ENCODE measurements around the gene DPEP2NB. TPM values are rescaled to one million over a fixed set of nuclear protein-coding genes. Genes with fewer than 3 reads are reported as not detected.
"Not testable (repeated sequence)": the region's sequence is repeated elsewhere in the genome, so short reads cannot be mapped to it uniquely, and the experiment has no call there.

Gene DPEP2NB
- total RNA-seq, 1 experiment from 2014 or later, result not detected

GRCh38 chr16:68022728-68023537 lies 7.2 kb upstream of the DPEP2NB start, which contains the start of the genes DDX28 and DUS2:
Gene DDX28 (minus strand): TSS chr16:68023232. CDS start chr16:68023202, 30 bp downstream.
Gene DUS2 (plus strand): TSS chr16:68023284. CDS start chr16:68038024, 14,740 bp downstream.
- peak; percentile 82 for DNase-seq
- H3K36me3 ChIP-seq, result peaks cover 3% of the 10 kb centered on the region; the same call in 1 of the 2 replicates
- no peaks in the 10 kb centered on the region for H3K27me3 ChIP-seq
- peak within 1 kb of the TSS; percentile 91 for H3K4me3 ChIP-seq
- H3K9me3 ChIP-seq, result no peaks in the 10 kb centered on the region

DNA sequence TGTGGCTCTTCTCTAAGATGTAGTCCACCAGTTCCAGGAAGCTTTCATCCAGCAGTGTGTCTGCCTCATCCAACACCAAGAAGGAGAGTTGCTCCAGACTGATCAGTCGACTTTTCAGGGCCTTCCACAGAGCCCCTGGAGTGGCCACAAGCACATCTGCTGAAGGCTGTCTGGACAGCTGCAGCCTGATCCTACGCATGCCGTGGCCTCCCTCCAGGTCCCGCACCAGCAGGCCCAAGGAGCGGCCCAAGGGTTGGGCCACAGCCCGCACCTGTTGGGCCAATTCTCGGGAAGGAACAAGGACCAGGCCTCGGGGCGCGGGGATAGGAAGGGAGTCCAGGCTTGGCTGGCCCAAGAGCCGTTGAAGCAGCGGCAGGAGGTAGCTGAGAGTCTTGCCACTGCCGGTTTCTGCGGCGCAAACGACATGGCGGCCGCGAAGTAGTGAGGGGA lies 6.6 kb upstream of the DPEP2NB start:
- no peak for DNase-seq
- Histone ChIP-seq H3K4me3 (peak overlapping the region; percentile 91), H3K27me3 (no peaks in the 10 kb centered on the region), H3K36me3 (peaks cover 3% of the 10 kb centered on the region; the same call in 1 of the 2 replicates), H3K9me3 (no peaks in the 10 kb centered on the region)

DNA sequence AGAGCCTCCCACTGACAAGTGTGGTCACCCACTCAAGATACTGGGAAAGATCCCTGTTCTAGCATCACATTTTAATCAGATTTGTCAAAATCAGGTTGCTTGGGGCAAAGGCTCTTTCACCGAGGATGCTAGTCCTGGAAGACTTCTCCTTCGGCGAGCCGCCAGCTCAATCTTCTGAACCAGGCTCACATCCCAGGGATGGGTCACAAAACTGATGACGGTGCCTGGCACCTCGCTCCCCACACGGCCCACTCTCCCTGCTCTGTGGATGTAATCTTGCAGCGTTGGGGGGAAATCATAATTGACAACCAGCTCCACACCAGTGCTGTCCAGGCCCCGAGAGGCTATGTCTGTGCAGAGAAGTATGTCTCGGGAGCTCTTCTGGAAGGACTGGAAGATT lies 5.8 kb upstream of the DPEP2NB start:
- H3K27me3 ChIP-seq, result no peaks in the 10 kb centered on the region
- H3K9me3 ChIP-seq, result no peaks in the 10 kb centered on the region
- no peak overlapping the region; the same call in 1 of the 2 replicates for H3K4me3 ChIP-seq
- no peak for DNase-seq
- peaks cover 3% of the 10 kb centered on the region; the same call in 1 of the 2 replicates for H3K36me3 ChIP-seq

DNA sequence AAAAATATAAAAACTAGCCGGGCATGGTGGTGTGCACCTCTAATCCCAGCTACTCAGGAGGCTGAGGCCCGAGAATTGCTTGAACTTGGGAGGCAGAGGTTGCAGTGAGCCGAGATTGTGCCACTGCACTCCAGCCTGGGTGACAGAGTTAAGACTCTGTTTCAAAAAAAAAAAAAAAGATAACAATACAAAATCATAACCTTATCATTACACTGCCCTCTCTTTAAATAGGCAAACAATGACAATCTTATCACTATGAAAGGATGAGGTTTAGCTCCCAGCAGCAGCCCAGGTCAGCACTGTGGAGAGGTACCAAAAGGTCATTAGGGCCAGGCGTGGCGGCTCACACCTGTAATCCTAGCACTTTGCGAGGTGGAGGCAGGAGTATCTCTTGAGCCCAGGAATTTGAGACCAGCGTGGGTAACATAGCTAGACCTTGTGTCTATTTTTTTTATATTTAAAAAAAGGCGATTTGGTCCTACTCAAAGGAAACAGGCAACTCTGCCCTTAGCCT lies 3.5 kb upstream of the DPEP2NB start:
- no peak for DNase-seq

GRCh38 chr16:68013440-68013839 lies 2.3 kb downstream of the DPEP2NB start:
- no peak for DNase-seq
- no peak overlapping the region for H3K4me3 ChIP-seq
- H3K27me3 ChIP-seq, result no peaks in the 10 kb centered on the region
- no peaks in the 10 kb centered on the region for H3K36me3 ChIP-seq
- no peaks in the 10 kb centered on the region for H3K9me3 ChIP-seq

More for the DNA sequence above, 3.5 kb upstream of the DPEP2NB start:
- H3K27me3 ChIP-seq, result no peaks in the 10 kb centered on the region
- H3K9me3 ChIP-seq, result no peaks in the 10 kb centered on the region
- H3K4me3 ChIP-seq, result no peak overlapping the region
- peaks cover 3% of the 10 kb centered on the region; the same call in 1 of the 2 replicates for H3K36me3 ChIP-seq

DNA sequence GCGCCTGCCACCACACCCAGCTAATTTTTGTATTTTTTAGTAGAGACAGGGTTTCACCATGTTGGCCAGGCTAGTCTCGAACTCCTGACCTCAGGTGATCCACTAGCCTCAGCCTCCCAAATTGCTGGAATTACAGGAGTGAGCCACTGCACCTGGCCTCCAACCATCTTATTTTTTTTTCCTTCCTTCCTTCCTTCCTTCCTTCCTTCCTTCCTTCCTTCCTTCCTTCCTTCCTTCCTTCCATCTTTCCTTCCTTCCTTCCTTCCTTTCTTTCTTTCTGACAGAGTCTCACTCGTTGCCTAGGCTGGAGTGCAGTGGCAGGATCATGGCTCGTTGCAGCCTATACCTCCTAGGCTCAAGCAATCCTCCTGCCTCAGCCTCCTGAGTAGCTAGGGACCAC lies 5.8 kb downstream of the DPEP2NB start:
- H3K27me3 ChIP-seq, result not testable (repeated sequence)

GRCh38 chr16:68009157-68009735 lies 6.5 kb downstream of the DPEP2NB start:
- H3K4me3 ChIP-seq, result no peak overlapping the region
- H3K27me3 ChIP-seq, result no peaks in the 10 kb centered on the region
- DNase-seq, result no peak
- no peaks in the 10 kb centered on the region for H3K9me3 ChIP-seq
- H3K36me3 ChIP-seq, result no peaks in the 10 kb centered on the region

More for the DNA sequence above, 5.8 kb downstream of the DPEP2NB start:
- not testable (repeated sequence) for H3K9me3 ChIP-seq, H3K36me3 ChIP-seq, H3K4me3 ChIP-seq, DNase-seq

GRCh38 chr16:68005786-68006286 lies 9.9 kb downstream of the DPEP2NB start:
- Histone ChIP-seq H3K9me3 (no peaks in the 10 kb centered on the region), H3K27me3 (no peaks in the 10 kb centered on the region), H3K36me3 (no peaks in the 10 kb centered on the region), H3K4me3 (no peak overlapping the region)
- no peak for DNase-seq

- Histone ChIP-seq H3K36me3 (no peaks in the 10 kb centered on the region), H3K4me3 (no peak overlapping the region), H3K9me3 (no peaks in the 10 kb centered on the region), H3K27me3 (no peaks in the 10 kb centered on the region)
- DNase-seq, result no peak
Observed at GRCh38 chr16:68005211-68005610, 10.5 kb downstream of the DPEP2NB start.

- DNase-seq, result no peak
- Histone ChIP-seq H3K27me3 (no peaks in the 10 kb centered on the region), H3K9me3 (no peaks in the 10 kb centered on the region), H3K36me3 (no peaks in the 10 kb centered on the region), H3K4me3 (no peak overlapping the region)
Observed at GRCh38 chr16:68003031-68003430, 12.7 kb downstream of the DPEP2NB start.

GRCh38 chr16:68000450-68000849 lies 15.3 kb downstream of the DPEP2NB start:
- H3K36me3 ChIP-seq, result no peaks in the 10 kb centered on the region
- DNase-seq, result no peak
- H3K9me3 ChIP-seq, result no peaks in the 10 kb centered on the region
- H3K4me3 ChIP-seq, result no peak overlapping the region
- no peaks in the 10 kb centered on the region for H3K27me3 ChIP-seq

DNA sequence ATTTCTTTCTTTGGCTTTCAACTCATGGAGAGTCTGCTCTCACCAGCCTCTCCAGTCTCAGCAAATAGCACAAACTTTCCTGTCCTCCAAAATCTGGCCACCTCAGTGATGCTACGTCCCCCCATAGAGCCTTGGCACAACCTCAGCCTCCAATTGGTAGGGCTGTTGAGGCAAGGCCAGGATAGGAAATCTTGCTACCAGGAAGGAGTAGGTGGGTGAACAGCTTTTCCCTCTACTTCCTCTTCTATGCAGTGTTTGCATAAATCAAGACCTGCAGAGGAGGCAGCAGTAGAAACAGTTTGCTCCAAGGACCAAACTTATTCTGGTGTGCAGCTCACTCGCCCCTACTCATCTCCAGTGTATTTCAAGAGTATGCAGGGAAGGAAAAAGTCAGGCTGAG lies 15.7 kb downstream of the DPEP2NB start:
- Histone ChIP-seq H3K9me3 (no peaks in the 10 kb centered on the region), H3K27me3 (no peaks in the 10 kb centered on the region), H3K4me3 (no peak overlapping the region), H3K36me3 (no peaks in the 10 kb centered on the region)
- DNase-seq, result no peak

GRCh38 chr16:67998779-67999688 lies 16.7 kb downstream of the DPEP2NB start, which contains the start of gene DPEP2:
Gene DPEP2 (minus strand): TSS chr16:67999484. CDS start chr16:67993212, 6,272 bp downstream.
- not testable (repeated sequence) for H3K27me3 ChIP-seq, H3K36me3 ChIP-seq, H3K9me3 ChIP-seq, H3K4me3 ChIP-seq, DNase-seq

DNA sequence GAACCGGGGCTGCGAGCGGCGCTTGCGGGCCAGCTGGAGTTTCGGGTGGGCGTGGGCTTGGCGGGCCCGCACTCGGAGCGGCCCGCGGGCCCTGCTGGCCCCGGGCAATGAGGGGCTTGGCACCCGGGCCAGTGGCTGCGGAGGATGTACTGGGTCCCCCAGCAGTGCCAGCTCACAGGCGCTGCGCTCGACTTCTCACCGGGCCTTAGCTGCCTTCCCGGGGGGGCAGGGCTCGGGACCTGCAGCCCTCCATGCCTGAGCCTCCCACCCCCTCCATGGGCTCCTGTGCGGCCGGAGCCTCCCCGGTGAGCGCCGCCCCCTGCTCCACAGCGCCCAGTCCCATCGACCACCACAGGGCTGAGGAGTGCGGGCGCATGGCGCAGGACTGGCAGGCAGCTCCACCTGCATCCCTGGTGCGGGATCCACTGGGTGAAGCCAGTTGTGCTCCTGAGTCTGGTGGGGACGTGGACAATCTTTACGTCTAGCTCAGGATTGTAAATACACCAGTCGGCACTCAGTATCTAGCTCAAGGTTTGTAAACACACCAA lies 17.4 kb downstream of the DPEP2NB start:
- H3K9me3 ChIP-seq, DNase-seq, H3K36me3 ChIP-seq, H3K4me3 ChIP-seq, H3K27me3 ChIP-seq: not testable (repeated sequence)

DNA sequence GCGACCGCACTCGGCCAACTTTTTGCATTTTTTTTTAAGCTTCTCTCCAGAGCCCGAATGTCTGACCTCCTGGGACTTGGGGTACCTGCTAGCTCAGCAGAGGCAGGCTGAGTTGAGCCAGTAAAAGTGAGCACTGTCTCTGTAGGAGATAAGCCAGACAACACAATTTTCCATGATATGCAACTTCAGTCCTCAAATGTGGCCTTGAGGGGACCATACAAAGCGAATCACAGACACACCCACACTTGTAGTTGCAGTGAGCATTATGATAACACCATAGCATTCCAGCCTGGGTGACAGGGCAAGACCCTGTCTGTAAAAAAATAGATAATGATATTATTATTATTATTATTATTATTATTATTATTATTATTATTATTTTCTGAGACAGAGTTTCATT lies 19.0 kb downstream of the DPEP2NB start:
- DNase-seq, result no peak
- Histone ChIP-seq H3K36me3 (no peaks in the 10 kb centered on the region), H3K4me3 (no peak overlapping the region), H3K9me3 (no peaks in the 10 kb centered on the region), H3K27me3 (no peaks in the 10 kb centered on the region)

- Histone ChIP-seq H3K27me3 (no peaks in the 10 kb centered on the region), H3K9me3 (no peaks in the 10 kb centered on the region), H3K4me3 (no peak overlapping the region), H3K36me3 (no peaks in the 10 kb centered on the region)
- no peak for DNase-seq
Observed at GRCh38 chr16:67995423-67995822, 20.3 kb downstream of the DPEP2NB start.
